Activated naive CD8-positive, alpha-beta T cell treated with anti-CD3 and anti-CD28 coated beads, Interleukin-2, amount 10 ng/mL, durations not matched to agents 7 days and 5 days (primary cell): ENCODE results near the gene FOXF1. TPM values are rescaled to one million over a fixed set of nuclear protein-coding genes. Genes with fewer than 3 reads are reported as not detected.

ENCODE experiments used
- ATAC-seq: fragments of 150-1000 bp; cut with Tn5 transposase; one replicate; pipeline ENCODE4 v1.10.0; 2021; ENCODE audit warnings: low read depth, moderate library complexity
- POLR2A ChIA-PET: fragments of 350-600 bp; sonication (Branson Sonifier 250); formaldehyde crosslinking; loops from one replicate; lab custom pipeline; 2021; ENCODE audit warnings: antibody characterized with exemption; lab: Charles Lee
- DNase-seq: peaks from one replicate; pipeline ENCODE4 v3.0.0; 2021
- H3K27ac Mint-ChIP-seq: one replicate; pipeline ENCODE4 v1.8.0; 2022; ENCODE audit warnings: mild to moderate bottlenecking, mixed read lengths
- H3K27me3 Mint-ChIP-seq: one replicate; pipeline ENCODE4 v1.8.0; 2022; ENCODE audit warnings: mild to moderate bottlenecking, moderate library complexity, mixed read lengths
- H3K36me3 Mint-ChIP-seq: one replicate; pipeline ENCODE4 v1.8.0; 2021; ENCODE audit warnings: mild to moderate bottlenecking, mixed read lengths
- H3K4me1 Mint-ChIP-seq: one replicate; pipeline ENCODE4 v1.8.0; 2021; ENCODE audit warnings: mixed read lengths
- H3K4me3 Mint-ChIP-seq: one replicate; pipeline ENCODE4 v1.8.0; 2022; ENCODE audit warnings: mild to moderate bottlenecking, moderate library complexity, mixed read lengths
- H3K9me3 Mint-ChIP-seq: one replicate; pipeline ENCODE4 v1.8.0; 2021; ENCODE audit warnings: mixed read lengths
- total RNA-seq, 2 experiments: library from RNA; stranded (reverse); gene quantifications; one replicate each; pipeline ENCODE4 v1.2.3, GENCODE V29; 2021

Gene FOXF1
- not detected for total RNA-seq

DNA sequence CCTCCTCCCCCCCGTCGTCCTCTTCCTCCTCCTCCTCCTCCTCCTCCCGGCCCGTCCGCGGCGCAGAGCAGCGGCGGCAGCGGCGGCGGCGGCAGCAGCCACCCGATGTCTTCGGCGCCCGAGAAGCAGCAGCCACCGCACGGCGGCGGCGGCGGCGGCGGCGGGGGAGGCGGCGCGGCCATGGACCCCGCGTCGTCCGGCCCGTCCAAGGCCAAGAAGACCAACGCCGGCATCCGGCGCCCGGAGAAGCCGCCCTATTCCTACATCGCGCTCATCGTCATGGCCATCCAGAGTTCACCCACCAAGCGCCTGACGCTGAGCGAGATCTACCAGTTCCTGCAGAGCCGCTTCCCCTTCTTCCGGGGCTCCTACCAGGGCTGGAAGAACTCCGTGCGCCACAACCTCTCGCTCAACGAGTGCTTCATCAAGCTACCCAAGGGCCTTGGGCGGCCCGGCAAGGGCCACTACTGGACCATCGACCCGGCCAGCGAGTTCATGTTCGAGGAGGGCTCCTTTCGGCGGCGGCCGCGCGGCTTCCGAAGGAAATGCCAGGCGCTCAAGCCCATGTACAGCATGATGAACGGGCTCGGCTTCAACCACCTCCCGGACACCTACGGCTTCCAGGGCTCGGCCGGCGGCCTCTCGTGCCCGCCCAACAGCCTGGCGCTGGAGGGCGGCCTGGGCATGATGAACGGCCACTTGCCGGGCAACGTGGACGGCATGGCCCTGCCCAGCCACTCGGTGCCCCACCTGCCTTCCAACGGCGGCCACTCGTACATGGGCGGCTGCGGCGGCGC, at the start of gene FOXF1:
Gene FOXF1 (plus strand): TSS at position 63 of the 797 bp plus-strand sequence. CDS start 43 bp downstream, at position 106.
- POLR2A ChIA-PET = no interaction called here
- Mint-ChIP-seq H3K36me3 (no peaks in the 10 kb centered on the region), H3K4me1 (peaks cover 17% of the 10 kb centered on the region), H3K9me3 (no peaks in the 10 kb centered on the region), H3K27ac (peak within 1 kb of the TSS; percentile 45), H3K27me3 (peaks cover 75% of the 10 kb centered on the region), H3K4me3 (peak within 1 kb of the TSS; percentile 76)
- ATAC-seq (no peak), DNase-seq (no peak)

DNA sequence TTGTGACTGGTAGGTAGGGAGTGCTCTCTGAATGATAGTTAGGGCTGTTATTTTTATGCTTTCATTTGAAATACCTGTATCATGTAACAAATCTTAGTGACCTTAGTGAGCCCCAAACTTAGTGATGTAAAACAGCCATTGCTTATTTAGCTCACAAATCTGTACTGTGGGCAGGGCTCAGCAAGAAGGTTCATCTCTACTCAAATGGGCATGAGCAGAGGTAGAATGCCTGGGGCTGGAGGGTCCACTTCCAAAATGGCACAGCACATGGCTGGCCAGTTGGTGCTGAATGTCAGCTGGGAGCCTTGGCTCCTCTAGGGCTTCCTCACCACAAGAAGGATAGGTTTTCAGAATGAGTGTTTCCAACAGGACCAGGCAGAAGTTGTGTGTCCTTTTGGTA, 49.3 kb upstream of the FOXF1 start:
- ATAC-seq = no peak

GRCh38 chr16:86462334-86463084, 47.8 kb upstream of the FOXF1 start:
- Mint-ChIP-seq H3K4me3 (no peak overlapping the region), H3K27me3 (peaks cover 2% of the 10 kb centered on the region), H3K9me3 (peaks cover 9% of the 10 kb centered on the region), H3K36me3 (peaks cover 4% of the 10 kb centered on the region), H3K27ac (no peak overlapping the region), H3K4me1 (no peaks in the 10 kb centered on the region)
- no peak for DNase-seq
- no peak for ATAC-seq
- POLR2A ChIA-PET = no interaction called here

More for the DNA sequence above, 49.3 kb upstream of the FOXF1 start:
- Mint-ChIP-seq H3K4me3 (no peak overlapping the region), H3K4me1 (no peaks in the 10 kb centered on the region), H3K36me3 (peaks cover 4% of the 10 kb centered on the region), H3K27me3 (peaks cover 4% of the 10 kb centered on the region), H3K27ac (no peak overlapping the region), H3K9me3 (peaks cover 9% of the 10 kb centered on the region)
- POLR2A ChIA-PET = no interaction called here
- no peak for DNase-seq

- DNase-seq (no peak), ATAC-seq (no peak)
- Mint-ChIP-seq H3K27me3 (peaks cover 2% of the 10 kb centered on the region), H3K36me3 (peaks cover 4% of the 10 kb centered on the region), H3K4me3 (no peak overlapping the region), H3K9me3 (peaks cover 9% of the 10 kb centered on the region), H3K27ac (no peak overlapping the region), H3K4me1 (no peaks in the 10 kb centered on the region)
- POLR2A ChIA-PET = no interaction called here
Observed at GRCh38 chr16:86464044-86464443, 46.3 kb upstream of the FOXF1 start.

GRCh38 chr16:86465434-86465833, 44.9 kb upstream of the FOXF1 start:
- Mint-ChIP-seq H3K36me3 (peaks cover 4% of the 10 kb centered on the region), H3K4me1 (no peaks in the 10 kb centered on the region)
- POLR2A ChIA-PET = no interaction called here

GRCh38 chr16:86466696-86467406, 43.5 kb upstream of the FOXF1 start:
- Mint-ChIP-seq H3K9me3 (peaks cover 9% of the 10 kb centered on the region), H3K36me3 (peaks cover 4% of the 10 kb centered on the region), H3K27me3 (no peaks in the 10 kb centered on the region), H3K4me1 (no peaks in the 10 kb centered on the region), H3K27ac (no peak overlapping the region), H3K4me3 (no peak overlapping the region)
- ATAC-seq (no peak), DNase-seq (no peak)
- POLR2A ChIA-PET = no interaction called here

More at GRCh38 chr16:86465434-86465833, 44.9 kb upstream of the FOXF1 start:
- Mint-ChIP-seq H3K9me3 (peaks cover 9% of the 10 kb centered on the region), H3K27me3 (no peaks in the 10 kb centered on the region), H3K27ac (no peak overlapping the region), H3K4me3 (no peak overlapping the region)
- DNase-seq (no peak), ATAC-seq (no peak)

- DNase-seq = no peak
- Mint-ChIP-seq H3K27me3 (no peaks in the 10 kb centered on the region), H3K36me3 (peaks cover 4% of the 10 kb centered on the region), H3K27ac (no peak overlapping the region), H3K4me1 (no peaks in the 10 kb centered on the region), H3K9me3 (peaks cover 9% of the 10 kb centered on the region), H3K4me3 (no peak overlapping the region)
- POLR2A ChIA-PET = no interaction called here
- ATAC-seq = no peak
Observed at GRCh38 chr16:86467490-86467889, 42.8 kb upstream of the FOXF1 start.

DNA sequence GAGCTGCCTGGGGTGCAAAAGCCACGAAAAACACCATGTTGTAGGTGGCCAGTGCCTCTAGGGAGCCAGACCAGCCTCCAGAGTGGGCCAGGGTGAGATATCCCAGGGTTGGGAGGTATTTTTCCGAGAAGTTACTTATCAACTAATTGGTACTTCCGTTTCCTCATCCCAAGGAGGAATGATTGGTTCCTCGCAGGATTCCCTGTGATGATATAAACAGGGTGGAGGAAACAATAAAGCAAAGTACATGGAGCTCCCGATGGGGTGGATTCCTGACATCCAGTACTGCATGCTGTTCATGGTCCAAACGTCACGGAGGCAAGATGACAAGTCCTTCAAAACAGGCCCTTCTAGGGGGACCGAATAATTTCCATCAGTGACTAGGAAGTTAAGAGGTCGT, 39.4 kb upstream of the FOXF1 start:
- no peaks in the 10 kb centered on the region for H3K9me3 Mint-ChIP-seq
- ATAC-seq (no peak), DNase-seq (no peak)
- no peak overlapping the region for H3K27ac Mint-ChIP-seq
- H3K27me3 Mint-ChIP-seq = no peaks in the 10 kb centered on the region
- no peaks in the 10 kb centered on the region for H3K4me1 Mint-ChIP-seq
- H3K4me3 Mint-ChIP-seq = no peak overlapping the region
- no peaks in the 10 kb centered on the region for H3K36me3 Mint-ChIP-seq
- POLR2A ChIA-PET = no interaction called here

DNA sequence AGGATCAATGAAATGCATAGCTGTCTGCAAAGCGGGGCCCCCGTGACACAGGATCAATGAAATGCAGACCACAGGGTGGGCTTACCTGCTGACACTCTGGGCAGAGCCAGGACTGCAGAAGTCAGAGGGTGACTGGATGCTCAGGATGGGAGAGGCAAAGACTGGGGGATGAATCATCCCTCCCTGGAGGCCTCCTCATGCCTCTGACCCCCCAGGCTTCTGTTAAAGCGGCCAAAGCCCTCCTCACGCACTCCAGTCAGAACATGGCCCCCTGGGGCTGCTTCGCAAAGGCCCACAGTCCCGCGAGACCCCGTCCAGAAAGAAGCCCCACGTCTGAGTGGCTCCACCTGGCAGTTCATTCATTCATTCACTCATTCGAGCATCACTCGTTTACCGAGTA, 38.4 kb upstream of the FOXF1 start:
- H3K4me3 Mint-ChIP-seq = no peak overlapping the region
- POLR2A ChIA-PET = no interaction called here
- DNase-seq = no peak
- peaks cover 2% of the 10 kb centered on the region for H3K27me3 Mint-ChIP-seq
- H3K9me3 Mint-ChIP-seq = no peaks in the 10 kb centered on the region
- no peak overlapping the region for H3K27ac Mint-ChIP-seq
- no peak for ATAC-seq
- no peaks in the 10 kb centered on the region for H3K4me1 Mint-ChIP-seq
- H3K36me3 Mint-ChIP-seq = no peaks in the 10 kb centered on the region

- Mint-ChIP-seq H3K4me1 (no peaks in the 10 kb centered on the region), H3K9me3 (no peaks in the 10 kb centered on the region)
Observed at GRCh38 chr16:86472366-86472765, 38.0 kb upstream of the FOXF1 start.

DNA sequence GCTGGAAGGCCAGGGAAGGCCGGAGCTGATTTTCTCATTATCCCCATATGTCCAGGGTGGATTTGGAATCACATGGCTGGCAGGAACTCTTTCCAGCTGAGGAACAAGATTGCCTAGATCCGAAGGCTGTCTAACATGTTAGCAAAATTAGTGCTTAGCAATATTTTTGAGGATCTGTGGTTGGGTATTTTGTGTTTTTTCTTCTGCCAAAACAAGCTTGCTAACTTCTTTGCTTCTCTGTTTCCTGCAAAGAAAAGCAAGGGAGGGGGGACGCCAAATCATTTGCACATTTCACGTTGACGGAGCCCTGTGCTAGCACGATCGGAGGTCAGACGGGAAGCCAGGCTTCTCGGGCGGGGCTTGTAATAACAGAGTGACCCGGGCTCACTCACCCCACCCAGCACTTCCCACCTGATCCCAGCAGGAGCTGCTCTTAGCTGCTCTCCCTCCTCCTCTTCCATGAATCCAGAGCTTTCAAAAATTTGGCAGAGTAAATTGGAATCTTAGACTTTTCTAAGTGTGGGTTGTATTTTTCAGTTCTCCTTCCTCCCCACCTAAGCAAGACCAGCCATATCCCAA, 33.3 kb upstream of the FOXF1 start:
- no peaks in the 10 kb centered on the region for H3K4me1 Mint-ChIP-seq
- no peak overlapping the region for H3K27ac Mint-ChIP-seq
- no peak for DNase-seq

More at GRCh38 chr16:86472366-86472765, 38.0 kb upstream of the FOXF1 start:
- Mint-ChIP-seq H3K27me3 (peaks cover 5% of the 10 kb centered on the region), H3K4me3 (no peak overlapping the region), H3K27ac (no peak overlapping the region), H3K36me3 (no peaks in the 10 kb centered on the region)
- DNase-seq (no peak), ATAC-seq (no peak)
- POLR2A ChIA-PET = interaction anchor here (0.6 kb wide), 1 partner anchor 31 kb away, joined by 3 read pairs; no protein-coding TSS in a partner anchor

DNA sequence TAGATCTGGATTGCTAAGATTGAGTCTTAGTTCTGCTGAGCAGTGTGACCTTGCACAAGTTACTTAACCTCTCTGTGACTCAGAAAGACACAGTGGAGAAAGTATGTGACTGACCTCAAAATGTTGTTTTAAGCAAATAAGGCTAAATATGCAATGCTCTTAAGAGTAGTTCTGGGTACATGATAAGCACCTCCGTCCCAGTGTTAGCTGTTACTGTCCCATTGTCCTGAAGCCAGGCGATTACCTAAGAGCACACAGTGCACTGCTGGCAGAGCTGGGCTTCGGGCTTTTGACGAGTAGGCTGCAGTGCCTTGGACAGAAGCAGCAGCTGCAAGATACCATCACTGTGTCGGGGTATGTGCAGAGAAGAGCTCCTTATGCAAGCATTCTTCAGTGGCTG, 32.7 kb upstream of the FOXF1 start:
- no peaks in the 10 kb centered on the region for H3K36me3 Mint-ChIP-seq
- POLR2A ChIA-PET = no interaction called here
- peaks cover 14% of the 10 kb centered on the region for H3K27me3 Mint-ChIP-seq
- H3K4me1 Mint-ChIP-seq = no peaks in the 10 kb centered on the region
- H3K9me3 Mint-ChIP-seq = no peaks in the 10 kb centered on the region
- no peak for DNase-seq
- H3K27ac Mint-ChIP-seq = no peak overlapping the region
- H3K4me3 Mint-ChIP-seq = no peak overlapping the region
- ATAC-seq = no peak

More for the DNA sequence above, 33.3 kb upstream of the FOXF1 start:
- Mint-ChIP-seq H3K9me3 (no peaks in the 10 kb centered on the region), H3K4me3 (no peak overlapping the region), H3K27me3 (peaks cover 14% of the 10 kb centered on the region), H3K36me3 (no peaks in the 10 kb centered on the region)
- ATAC-seq = no peak
- POLR2A ChIA-PET = no interaction called here

DNA sequence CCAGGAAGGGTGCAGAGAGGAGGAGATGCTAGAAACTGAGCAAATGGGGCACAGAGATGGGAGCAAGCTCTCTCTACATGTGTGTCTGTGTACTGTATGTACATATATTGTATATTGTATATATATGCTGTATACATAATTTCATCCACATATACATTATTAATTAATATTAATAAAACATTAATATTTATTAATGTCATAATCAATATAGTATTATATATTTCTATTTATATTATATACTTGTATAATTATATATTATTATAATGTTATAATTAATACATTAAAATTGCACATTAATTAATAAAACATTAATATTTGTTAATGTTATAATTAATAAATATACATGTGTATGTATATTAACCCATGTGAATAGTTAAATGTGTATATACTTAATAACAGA, 31.5 kb upstream of the FOXF1 start:
- POLR2A ChIA-PET = no interaction called here
- peaks cover 14% of the 10 kb centered on the region for H3K27me3 Mint-ChIP-seq
- H3K9me3 Mint-ChIP-seq = no peaks in the 10 kb centered on the region
- ATAC-seq (no peak), DNase-seq (no peak)
- no peaks in the 10 kb centered on the region for H3K4me1 Mint-ChIP-seq
- H3K27ac Mint-ChIP-seq = no peak overlapping the region
- no peak overlapping the region for H3K4me3 Mint-ChIP-seq
- H3K36me3 Mint-ChIP-seq = no peaks in the 10 kb centered on the region
